ENCODE data around the gene SOD2.

DNA sequence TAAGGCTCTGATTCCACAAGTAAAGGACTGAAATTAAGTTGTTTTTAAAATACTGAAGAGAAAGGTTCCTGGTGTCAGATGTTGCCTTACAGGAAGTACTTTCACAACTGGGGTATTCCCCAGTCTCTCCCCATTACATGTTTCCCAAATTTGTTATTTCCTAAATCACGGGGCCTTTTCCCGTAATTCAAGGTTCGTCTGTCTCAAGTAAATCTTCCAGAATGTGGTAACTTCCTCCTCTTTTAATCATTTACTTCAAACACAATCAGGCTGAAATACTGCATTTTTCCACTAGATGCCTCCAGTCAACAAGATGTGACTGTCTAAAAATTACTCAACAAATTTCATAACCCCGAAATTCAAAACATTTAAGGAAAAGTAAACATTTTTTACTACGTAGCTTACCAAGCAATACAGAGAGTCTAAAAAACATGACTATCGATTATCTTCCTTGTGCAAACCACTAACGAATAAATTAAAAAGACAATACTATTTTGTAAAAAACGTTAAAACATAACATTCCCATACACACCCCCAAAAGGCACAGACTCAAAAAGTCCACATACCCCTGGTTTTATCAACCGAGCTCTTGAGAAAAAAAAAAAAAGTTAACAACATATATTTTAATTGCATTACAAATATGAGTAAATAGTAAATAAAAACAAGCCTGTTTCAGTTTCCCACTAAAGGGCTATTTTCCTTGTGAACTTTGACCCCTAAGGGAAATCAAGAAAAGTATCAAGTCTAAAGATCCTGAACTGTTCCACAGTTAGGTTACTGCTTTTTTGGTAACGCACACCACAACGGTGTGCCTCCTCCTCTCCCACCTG is 1.7 kb downstream of the SOD2 start:
- TF ChIP-seq, protein P1, sequence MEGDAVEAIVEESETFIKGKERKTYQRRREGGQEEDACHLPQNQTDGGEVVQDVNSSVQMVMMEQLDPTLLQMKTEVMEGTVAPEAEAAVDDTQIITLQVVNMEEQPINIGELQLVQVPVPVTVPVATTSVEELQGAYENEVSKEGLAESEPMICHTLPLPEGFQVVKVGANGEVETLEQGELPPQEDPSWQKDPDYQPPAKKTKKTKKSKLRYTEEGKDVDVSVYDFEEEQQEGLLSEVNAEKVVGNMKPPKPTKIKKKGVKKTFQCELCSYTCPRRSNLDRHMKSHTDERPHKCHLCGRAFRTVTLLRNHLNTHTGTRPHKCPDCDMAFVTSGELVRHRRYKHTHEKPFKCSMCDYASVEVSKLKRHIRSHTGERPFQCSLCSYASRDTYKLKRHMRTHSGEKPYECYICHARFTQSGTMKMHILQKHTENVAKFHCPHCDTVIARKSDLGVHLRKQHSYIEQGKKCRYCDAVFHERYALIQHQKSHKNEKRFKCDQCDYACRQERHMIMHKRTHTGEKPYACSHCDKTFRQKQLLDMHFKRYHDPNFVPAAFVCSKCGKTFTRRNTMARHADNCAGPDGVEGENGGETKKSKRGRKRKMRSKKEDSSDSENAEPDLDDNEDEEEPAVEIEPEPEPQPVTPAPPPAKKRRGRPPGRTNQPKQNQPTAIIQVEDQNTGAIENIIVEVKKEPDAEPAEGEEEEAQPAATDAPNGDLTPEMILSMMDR (IDR thresholded peaks at IDR 0.05; ENCODE audit: insufficient read depth, low read depth, low read length) = peak; percentile 88
- no peak for TF ChIP-seq EZH2 (IDR thresholded peaks at IDR 0.05; ENCODE audit: insufficient read depth, low read length)

Measured in astrocyte (in vitro differentiated cells and primary cell).